ENCODE results near the gene GPATCH8.
"Not testable (repeated sequence)": the region's sequence is repeated elsewhere in the genome, so short reads cannot be mapped to it uniquely, and the experiment has no call there.

The GPATCH8 gene

DNA sequence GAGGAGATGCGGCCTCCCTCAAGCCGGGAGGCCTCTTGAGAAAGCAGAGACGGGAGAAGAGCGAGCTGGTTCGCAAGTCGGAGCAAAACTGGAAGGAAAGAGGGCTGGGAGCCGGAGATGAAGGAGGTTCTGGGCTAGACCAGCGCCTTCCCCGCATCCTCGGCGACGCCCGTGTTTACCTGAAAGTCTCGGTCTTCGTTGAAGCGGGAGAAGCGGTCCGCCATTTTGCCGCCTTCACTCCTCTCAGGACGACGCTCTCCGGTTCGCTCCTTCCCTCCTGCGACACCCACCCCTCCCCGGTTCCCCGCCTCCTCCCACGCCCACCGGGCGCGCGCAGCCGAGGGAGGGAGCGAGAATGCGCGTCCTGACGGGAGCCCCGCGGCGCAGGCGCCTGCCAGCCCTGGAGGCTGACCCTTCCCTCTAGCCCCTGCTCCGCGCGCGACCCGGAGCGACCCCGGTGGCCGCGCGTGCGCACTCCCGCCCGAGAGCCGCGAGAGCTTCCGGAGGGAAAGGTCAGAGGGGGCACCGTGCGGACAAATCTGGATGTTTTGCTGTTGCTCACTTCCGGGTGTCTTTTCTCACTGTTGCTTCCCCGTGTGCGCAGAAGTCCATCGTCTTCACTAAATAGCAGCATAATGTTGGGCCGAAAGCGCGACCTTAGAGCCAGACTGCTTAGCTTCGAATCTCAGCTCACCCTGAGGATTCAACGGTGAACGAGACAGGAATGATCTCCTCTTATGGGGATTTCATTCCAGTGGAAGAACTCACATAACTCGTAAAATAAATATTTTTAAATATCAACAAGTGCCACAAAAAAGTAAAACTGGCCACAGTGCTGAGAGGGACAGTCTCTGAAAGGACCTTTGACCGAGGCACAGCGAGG, at the start of gene GPATCH8:
GPATCH8 (minus strand) TSS at position 260 of the 883 bp plus-strand sequence; CDS start at position 224, 36 bp downstream.
- DNase-seq (ENCODE audit: low read depth), result peak; percentile 89

DNA sequence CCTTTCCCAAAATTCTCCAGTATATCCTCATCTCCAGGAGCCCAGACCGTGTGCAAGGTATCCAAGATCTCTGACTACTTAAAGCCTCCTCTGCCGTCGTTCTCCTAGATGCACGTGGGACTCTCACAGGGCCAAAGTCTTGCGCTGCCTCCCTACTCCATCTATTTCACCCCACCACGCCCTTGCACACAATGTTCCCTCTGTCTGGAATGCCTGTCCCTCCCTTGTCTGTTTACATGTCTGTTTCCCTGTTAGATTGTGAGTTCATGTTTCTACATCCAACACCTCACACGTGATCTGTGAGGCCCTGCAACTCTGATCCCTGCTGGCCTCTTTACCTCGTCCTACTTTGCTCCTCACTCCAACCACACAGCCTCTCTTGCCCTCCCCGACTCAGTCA, 49.2 kb upstream of the GPATCH8 start:
- DNase-seq (ENCODE audit: low read depth), result no peak

- DNase-seq (ENCODE audit: low read depth), result no peak
Measured at GRCh38 chr17:44549686-44550085, 46.5 kb upstream of the GPATCH8 start.

DNA sequence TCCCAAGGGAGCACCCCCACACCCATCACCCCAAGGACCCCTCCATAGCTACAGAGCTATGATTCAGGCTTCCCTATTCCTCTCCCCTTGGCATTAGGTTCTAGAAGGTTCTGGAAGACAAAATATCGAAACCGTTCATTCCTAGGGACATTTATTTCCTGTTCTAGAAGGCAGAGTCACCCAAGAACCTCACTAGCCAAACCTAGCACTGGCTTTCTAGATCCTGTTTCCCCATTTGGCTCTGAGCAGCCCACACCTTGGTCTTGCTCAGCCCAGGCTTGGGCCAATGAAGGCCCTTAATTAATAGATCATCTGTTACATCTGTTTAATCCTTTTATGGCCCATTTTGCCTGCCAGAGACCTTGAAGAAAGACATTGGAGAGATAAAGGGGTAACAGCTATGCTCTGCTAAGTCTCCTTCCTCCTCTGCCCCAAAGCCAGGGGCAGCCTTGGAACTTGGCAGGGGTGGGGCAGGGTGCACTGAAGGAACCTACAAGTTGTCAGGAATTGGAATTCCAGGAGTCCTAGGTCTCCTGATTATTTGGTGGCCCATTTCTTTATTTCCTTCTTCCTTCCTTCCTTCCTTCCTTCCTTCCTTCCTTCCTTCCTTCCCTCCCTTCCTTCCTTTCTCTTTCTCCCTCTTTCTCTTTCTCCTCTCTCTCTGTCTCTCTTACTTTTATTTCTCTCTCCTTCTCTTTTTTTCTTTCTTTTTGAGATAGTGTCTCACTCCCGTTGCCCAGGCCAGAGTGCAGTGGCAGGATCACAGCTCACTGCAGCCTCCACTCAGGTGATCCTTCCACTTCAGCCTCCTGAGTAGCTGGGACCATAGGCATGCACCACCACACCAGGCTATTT, 45.4 kb upstream of the GPATCH8 start:
- DNase-seq (ENCODE audit: low read depth), result no peak

DNA sequence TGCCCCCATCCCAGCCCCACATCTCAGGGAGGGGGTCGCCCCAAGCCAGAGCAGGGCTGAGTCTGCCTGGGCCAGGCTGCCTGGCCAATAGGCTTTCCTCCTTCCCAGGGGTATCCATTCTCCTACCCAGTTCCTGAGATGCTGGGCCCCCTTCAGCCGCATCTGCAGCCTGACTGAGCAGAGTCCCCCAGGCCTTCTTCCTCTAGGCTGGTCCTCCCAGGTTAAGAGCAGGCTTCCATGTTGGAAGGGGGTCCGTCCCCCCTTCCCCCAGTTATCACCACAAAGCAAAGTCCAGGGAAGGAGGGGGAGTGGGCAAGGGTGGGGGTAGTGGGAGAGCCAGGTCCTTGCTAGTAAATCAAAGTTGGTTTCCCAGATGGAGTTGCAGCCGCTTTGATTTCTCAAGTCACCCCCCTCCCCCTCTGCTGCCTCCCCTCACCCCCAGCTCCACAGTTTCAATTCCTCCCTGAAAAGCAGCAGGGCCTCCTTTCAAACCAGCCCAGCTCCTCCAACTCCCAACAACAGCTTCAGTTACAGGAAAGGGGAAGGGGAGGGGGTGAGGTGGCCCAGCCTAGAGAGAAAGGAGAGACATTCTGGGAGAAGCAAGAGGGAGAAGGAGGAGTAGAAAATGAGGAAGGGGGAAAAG, 44.5 kb upstream of the GPATCH8 start:
- DNase-seq (ENCODE audit: low read depth), result no peak

- no peak for DNase-seq (ENCODE audit: low read depth)
Measured at GRCh38 chr17:44546671-44547606, 43.7 kb upstream of the GPATCH8 start.

DNA sequence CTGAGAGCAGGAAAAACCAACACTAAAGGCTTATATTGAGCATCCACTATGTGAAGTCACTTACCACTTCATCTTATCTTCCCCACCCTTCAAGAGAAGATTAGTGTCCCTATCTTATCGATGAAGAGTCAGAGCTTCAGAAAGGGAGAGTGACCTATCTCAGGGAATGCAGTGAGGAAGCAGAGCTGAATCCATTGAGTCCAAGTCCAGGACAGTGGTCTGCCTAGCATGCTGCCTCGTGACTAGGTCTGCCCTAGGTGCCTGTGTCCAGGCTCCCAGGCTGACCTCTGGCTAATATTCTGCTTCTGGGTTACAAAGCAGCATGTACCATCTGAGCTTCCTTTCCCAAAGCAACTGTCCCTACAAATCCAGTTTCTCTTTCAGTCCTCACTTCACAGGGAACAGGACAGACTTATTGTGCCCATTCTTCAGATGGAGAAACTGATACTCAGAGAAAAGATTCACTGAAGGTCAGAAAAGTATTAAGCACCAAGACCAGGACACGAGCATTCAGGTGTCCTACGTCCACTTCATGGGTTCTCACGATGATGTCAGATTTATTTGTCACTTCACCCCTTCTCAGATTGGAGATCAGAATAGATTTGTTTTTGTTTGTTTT, 40.8 kb upstream of the GPATCH8 start:
- no peak for DNase-seq (ENCODE audit: low read depth)

GRCh38 chr17:44543213-44543904, 40.2 kb upstream of the GPATCH8 start:
- no peak for DNase-seq (ENCODE audit: low read depth)

DNA sequence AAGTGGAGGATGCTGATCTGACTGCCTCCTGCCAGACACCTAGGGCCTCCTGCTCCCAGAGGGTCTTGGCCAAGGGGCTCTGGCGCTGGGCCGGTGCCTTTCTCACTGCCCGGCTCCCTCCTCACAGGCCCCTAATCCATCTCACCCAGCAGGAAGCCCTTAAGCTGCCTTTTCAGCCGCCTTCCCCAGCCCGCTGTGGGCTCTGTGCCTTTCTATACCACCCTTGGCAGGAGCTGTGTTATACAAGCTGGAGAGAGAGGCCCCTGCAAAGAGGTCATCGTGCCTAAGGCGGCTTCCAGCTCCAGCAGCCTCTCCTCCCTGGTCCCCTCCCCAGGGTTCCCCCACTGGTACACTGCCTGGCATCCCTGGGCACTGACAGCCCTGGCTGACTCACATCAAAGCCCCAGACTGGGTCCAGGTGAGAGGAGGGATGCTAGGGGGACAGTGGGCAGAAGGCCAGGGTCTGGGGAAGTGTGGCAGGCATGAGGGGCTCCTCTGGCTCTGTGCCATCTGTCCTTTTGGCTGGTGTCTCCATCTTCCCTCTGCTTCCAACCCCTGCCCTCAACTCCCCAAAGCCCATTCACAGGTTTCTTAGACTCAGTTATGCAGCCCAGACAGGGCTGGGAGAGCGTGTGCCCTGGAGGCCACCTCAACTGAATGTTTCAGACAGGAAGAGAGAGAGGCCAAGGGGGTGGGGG, 38.8 kb upstream of the GPATCH8 start:
- no peak for DNase-seq (ENCODE audit: low read depth)

GRCh38 chr17:44540246-44541084, 37.3 kb upstream of the GPATCH8 start:
- DNase-seq (ENCODE audit: low read depth), result no peak

DNA sequence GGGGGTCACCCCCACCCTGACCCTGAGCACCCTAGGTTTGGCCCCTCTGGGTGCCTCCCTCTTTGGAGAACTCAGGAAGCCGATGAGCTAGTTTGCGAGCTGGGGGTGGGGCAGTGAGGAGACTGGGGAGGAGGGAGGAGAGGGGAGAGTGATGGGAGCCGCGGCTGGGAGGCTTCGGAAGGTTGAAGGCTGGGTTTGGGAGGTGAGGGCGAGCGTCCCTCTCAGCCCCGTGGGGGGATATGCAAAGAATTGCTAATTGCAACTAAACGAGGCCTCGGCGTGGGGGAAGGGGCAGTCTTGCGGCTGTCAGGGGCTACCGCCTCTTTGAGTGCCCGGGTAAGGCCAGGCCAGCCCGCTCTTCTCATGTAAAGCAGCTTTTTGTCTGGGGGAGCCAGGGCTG, 36.5 kb upstream of the GPATCH8 start:
- DNase-seq (ENCODE audit: low read depth), result no peak

- not testable (repeated sequence) for DNase-seq (ENCODE audit: low read depth)
Measured at GRCh38 chr17:44537922-44538321, 34.7 kb upstream of the GPATCH8 start.

DNA sequence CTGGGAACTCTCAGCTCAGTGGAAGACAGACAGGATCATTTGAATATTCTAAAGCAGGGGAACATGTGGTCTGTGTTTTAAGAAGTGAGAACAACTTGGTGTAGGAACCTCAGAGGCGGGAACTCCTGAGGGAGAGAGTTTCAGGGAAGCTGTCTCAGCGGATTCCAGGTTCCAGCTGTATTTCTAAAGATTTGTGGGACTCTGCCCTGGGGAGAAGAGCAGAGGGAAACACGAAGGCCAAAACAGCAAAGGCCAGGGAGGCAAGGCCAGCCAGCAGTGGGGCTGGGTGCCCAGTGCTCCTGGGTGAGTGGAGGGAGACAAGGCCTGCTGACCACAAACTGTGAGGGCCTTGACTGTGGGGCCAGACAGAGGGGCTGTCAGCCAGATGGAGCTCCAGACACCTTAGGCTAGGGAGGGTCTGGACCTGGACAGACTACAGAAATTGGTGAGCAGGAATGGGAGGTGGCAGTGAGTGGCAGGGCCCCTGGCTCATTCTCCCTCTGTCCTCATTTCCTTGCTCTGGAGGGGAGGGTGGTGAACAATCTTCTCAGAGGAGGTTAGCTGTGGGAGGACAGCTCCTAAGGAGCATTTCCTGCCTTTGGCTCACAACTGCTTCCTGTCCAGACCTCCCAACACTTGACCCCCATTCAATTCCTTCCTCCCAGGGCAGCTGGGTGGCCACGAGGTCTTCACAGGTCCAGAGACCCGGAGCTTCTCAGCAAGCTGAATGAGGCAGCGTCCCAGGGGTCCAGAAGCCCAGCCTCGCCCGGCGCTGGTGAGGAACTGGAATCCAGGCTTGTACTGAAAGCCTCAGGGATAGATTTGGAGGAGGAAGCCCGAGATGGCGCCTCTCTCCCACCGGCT, 33.1 kb upstream of the GPATCH8 start:
- DNase-seq (ENCODE audit: low read depth), result no peak

DNA sequence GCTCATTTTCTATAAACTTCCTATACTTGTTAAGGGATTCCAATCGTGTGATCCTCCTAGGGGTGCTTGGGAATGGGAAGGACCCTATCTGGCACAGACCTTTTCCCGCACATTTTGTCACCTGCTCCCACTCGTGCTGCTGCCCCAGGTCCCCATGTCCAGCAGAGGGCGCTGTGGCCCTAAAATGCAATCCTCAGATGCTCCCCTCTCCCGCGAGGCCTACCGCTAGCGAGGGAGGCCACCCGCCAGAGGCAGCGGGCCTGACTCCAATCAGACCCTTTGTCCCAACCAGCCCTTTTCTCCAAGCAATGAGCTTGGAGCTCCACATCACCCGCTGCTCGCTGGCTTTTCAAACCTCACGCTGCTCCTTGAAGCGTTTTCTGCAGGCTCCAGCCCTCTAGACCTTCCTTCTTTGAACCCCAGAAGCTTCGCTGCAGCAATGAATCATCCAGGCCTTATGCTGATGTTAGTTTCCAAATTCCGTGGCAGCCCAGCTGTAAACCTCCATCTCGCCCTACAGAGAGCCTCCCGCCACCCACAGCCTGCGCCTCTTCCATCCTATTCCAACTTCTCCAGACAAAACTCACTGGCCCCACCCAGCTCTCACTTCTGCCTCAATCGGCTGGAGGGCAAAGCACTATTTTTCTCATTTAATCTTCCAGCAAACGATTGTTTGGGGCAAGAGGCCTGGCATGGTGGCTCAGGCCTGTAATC, 30.5 kb upstream of the GPATCH8 start:
- DNase-seq (ENCODE audit: low read depth), result peak; percentile 85

GRCh38 chr17:44530896-44531418, 27.8 kb upstream of the GPATCH8 start:
- no peak for DNase-seq (ENCODE audit: low read depth)

DNA sequence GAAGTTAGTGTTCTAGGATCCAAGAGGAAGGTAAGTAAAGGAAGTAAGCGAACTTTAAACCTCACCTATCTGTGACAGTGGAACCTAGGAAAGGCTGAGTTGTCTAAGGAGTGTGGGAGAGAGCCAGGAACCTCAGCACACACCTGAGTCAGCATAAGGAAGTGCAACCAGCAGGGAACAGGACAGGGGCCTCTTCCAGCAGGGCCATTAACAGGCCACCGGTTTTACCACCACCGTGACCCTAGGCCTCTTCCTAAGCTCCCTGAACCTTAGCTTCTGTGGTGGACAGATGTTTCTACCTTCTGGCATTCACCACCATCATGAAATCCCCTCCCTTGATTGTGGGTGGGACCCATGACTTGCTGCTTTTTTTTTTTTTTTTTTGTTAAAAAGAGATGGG, 26.7 kb upstream of the GPATCH8 start:
- DNase-seq (ENCODE audit: low read depth), result no peak

DNA sequence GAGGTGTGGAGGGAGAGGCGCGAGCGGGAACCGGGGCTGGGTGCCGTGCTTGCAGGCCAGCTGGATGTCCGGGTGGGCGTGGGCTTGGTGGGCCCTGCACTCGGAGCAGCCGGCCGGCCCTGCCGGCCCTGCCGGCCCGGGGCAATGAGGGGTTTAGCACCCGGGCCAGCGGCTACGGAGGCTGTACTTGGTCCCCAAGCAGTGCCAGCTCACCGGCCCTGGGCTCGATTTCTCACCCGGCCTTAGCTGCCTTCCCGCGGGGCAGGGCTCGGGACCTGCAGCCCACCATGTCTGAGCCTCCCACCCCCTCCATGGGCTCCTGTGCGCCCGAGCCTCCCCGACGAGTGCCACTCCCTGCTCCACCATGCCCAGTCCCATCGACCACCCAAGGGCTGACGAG, 24.7 kb upstream of the GPATCH8 start:
- no peak for DNase-seq (ENCODE audit: low read depth)

All from activated T-cell treated with anti-CD3 and anti-CD28 coated beads for 1 hour (primary cell).